HUDEP-2 (cell line): ENCODE data around the gene ZNF263.
"Not testable (repeated sequence)": the region's sequence is repeated elsewhere in the genome, so short reads cannot be mapped to it uniquely, and the experiment has no call there.

Experiments
- DNase-seq, 76 experiments: peaks; one replicate each; lab custom pipeline; 2025; ENCODE audit not compliant: unreplicated experiment in 76 of 76; lab: John Stamatoyannopoulos, UW

The ZNF263 gene

DNA sequence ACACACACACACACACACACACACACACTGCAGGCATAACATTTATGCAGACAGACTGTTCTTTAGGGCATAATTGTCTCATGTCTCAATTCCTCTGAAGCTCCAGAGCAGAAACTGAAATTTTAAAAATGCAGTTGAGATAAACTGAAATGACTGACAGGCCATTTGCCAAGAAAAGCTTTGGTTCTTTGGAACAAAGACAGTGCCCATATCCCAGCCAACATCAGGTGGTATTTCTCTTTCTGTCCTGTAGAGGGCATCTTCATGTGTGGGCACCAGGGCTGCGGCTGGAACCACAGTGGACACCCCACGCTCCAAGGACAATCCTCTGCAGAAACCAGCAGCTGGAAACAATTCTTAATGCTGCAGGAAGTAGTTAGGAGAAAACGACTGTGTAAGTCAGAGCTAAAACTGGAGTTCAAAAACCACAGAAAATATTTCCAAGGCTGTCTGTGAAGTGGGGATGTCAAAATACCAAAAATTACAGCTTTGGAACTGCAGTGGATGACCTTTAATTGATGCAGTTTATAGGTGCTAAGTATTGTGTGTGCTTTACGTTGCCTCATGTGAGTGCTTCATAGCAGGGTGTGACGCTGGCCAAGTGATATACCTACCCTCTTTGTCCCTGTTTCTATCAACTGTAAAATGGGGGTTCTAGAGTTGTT, 16.3 kb upstream of the ZNF263 start:
- peak in 26 of 76 experiments; percentile 1 to 53 (median 16) for DNase-seq

DNA sequence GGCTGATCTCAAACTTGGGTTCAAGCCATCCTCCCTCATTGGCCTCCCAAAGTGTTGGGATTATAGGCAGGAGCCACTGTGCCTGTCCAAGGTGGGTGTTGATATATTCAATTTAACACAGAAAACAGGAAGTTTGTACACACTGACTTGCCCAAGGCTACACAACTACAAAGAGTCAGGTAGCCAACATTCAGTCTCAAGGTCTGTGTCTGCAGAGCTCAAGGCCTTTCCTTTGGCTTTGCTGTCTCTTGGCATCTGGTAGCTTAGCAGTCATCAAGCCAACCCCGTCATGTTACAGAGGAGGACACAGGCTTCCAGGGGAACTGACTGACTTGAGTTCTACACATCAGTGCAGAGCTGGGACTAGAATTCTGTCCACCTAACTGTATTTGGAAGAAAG, 15.0 kb upstream of the ZNF263 start:
- no peak for DNase-seq

DNA sequence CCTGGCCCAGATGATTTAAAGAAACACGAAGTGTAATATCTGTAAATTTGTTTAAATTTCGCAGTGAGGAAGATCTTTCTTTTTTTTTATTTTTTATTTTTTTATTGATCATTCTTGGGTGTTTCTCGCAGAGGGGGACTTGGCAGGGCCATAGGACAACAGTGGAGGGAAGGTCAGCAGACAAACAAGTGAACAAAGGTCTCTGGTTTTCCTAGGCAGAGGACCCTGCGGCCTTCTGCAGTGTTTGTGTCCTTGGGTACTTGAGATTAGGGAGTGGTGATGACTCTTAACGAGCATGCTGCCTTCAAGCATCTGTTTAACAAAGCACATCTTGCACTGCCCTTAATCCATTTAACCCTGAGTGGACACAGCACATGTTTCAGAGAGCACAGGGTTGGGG, 12.6 kb upstream of the ZNF263 start:
- DNase-seq, result not testable (repeated sequence)

DNA sequence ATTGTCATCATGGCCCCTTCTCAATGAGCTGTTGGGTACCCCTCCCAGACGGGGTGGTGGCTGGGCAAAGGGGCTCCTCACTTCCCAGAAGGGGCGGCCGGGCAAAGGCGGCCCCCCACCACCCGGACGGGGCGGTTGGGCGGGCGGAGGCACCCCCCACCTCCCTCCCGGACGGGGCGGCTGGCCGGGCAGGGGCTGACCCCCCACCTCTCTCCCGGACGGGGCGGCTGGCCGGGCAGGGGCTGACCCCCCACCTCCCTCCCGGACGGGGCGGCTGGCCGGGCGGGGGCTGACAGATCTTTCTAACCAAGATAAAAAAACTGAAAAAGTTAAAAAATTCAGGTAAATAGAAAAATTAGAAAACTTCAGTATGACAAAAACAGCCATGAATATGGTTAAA, 12.0 kb upstream of the ZNF263 start:
- DNase-seq, result not testable (repeated sequence)

DNA sequence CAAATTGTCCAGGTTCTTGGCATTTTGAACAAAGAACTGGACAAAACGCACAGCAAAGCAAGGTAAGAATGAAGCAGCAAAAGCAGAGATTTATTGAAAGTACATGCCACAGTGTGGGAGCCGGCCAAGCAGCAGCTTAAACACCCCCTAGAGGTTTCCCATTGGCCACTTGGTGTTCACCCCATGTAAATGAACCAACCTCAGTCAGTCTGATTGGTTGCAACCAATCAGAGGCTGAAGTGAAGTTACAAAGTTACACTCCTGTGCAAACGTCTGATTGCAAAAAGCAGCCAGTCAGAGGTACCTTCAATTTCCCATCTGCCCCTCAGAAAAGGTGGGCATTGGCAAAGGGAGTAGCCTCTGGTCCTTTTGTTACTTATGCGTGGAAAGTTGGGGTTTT, 8.8 kb upstream of the ZNF263 start:
- no peak for DNase-seq

DNA sequence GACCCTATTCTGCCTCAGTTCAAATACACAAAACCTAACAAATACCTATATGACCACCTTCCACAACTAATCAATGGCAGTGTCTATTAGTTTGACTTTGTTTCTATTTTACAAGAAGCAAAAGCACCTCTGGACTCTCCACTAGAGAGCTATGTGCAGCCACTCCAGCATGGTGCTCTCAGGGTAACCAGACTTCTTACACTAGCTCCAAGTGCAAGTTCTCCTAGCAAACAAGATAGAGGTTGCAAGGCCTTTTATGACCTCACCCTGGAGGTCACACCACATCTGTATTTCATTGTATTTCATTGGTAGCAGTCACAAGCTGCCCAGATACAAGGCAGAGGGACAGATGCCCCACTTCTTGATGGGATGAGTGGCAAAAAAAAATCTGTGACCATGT, 8.3 kb upstream of the ZNF263 start:
- DNase-seq, result no peak

DNA sequence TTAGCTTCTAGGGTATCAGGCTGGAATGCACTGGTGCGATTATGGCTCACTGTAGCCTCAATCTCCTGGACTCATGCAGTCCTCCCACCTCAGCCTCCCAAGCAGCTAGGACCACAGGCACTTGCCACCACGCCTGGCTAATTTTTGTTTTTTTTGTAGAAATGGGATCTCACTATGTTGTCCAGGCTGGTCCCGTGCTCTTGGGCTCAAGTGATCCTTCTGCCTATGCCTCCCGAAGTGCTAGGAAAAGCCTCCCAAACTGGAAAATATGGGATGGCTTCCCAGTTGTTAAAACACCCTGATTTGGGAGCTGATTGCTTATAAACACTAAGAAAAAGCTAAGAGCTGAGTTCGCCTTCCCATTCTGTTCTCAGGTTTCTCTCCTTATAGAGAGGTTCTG, 6.6 kb upstream of the ZNF263 start:
- no peak for DNase-seq

DNA sequence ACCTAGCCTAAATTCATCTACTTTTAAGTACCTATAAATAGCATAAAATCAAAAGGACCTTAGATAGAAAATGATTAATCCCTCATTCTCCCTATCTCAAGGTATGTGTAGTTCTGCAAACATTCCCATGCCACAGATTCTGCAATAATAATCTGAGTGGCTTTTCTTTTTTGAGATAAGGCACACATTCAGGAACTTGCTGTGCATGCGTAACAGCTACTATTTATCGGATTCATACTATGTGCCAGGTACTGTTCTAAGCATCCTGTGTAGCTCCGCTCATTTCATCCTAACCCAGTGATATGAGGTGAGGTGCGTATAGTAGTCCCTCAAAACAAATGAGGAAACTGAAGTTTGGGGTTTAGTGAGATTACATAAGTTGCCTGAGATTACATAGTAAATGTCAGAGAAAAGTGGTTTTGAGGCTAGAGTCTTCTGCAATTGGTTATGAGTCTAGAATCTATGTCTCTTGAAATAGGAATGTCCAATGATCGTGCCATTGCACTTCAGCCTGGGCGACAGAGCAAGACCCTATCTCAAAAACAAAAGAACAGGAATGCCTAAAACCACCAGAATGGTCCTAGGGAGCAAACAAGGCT, 2.0 kb upstream of the ZNF263 start:
- DNase-seq, result no peak

DNA sequence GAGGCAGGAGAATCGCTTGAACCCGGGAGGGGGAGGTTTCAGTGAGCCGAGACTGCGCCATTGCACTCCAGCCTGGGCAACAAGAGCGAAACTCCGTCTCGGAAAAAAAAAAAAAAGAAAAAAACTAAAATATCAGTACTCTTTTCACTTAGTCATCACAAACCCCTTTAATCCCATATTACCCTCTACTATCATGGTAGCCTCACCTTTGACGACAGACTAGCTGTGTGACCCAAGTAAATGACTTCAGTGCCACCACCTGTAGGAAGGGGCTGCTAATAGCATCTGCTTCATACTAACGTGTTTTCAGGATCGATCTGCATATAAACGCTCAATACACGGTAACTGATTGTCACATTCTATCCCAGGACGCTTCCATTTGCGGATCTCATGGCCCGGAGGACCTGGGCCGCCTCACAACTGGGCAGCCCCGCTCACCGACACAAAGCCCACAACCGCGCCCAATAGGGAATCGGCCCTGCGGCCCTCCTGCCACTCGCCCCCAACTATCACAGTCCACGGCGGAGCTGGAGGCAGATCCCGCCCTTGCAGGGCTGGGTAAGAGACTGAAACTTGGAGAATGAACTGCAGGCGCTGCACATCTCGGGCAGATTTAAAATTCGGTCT, 1.1 kb upstream of the ZNF263 start:
- DNase-seq, result peak in 51 of 76 experiments; percentile 9 to 96 (median 64)

DNA sequence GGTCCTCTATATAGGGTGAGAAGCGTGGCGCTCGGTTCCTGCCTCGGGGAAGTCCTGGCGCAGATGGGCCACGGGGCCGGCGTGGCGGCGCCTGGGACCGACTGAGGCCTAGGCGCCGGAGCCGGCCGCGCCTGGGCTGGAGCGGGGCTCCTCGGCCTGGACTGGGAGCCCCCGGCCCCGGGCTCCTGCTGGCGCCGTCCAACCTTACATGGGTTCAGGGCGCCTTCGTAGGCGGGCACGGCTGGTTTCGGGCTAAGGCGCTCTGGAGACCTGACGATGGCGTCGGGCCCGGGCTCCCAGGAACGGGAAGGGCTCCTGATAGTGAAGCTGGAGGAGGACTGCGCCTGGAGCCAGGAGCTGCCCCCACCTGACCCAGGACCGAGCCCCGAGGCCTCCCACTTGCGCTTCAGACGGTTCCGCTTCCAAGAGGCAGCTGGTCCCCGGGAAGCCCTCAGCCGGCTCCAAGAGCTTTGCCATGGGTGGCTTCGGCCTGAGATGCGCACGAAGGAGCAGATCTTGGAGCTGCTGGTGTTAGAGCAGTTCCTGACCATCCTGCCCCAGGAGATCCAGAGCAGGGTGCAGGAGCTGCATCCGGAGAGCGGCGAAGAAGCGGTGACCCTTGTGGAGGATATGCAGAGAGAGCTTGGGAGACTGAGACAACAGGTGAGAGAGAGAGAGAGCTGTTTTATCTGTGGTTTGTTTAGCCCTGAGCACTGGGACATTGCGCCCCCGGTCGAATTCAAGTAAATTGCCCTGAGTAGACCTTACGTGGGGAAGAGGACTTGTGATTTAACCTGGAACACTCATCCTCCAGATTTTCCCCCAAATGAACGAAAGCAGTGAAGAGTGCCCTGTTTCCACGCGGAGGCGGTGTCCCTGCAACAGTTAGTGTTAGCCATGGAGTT, 504 bp downstream of the ZNF263 start:
- peak in 1 of 76 experiments; percentile 24 for DNase-seq

DNA sequence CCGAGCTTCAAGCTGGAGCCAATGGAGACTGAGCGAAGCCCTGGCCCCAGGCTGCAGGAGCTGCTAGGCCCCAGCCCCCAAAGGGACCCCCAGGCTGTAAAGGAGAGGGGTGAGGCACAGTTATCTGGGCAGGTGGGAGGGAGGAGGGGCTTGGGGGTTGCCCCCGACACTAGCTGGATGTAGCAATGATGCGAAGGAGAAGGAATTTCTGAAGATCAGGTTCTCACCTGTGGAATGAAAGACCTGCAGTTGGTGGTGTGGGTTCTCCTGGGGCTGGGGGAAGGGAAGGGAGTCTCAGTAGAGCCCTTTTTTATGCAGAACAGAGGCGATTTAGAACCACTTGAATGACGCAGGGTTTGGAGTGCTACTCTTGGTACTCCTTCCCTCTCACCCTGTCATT, 1.8 kb downstream of the ZNF263 start:
- DNase-seq, result no peak

DNA sequence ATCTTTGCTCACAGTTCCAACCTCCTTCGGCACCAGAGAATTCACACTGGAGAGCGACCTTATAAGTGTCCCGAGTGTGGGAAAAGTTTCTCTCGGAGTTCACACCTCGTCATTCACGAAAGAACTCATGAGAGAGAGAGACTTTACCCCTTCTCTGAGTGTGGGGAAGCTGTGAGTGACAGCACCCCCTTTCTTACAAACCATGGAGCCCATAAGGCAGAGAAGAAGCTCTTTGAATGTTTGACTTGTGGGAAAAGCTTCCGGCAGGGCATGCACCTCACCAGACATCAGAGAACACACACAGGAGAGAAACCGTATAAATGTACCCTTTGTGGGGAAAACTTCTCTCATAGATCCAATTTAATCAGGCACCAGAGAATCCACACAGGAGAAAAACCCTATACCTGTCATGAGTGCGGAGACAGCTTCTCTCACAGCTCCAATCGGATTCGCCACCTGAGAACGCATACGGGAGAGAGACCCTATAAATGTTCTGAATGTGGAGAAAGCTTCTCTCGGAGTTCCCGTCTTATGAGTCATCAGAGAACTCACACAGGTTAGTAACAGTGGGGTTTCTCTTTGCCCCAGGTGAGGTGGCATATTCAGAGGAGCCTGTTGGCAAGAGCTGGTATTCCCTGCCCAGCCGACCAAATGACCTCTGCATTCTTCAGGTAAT, 6.8 kb downstream of the ZNF263 start:
- DNase-seq, result no peak

DNA sequence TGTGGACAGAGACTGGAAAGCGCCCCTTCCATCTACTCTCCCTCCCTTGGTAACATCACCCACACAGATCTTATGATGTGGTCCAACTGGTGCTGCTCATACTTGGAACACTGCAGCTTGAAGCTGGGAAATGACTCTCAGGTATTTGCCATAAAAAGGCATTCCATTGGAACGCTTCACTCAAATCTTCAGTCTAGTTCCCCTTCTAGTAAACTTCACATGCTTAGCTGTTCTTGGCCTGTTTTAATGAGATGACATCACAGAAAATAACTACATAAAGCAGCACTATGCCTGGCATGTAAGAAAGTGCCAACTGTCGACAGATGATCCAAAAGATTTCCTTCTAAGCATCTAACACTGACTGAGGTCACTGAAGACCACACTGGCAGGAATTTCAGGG, 9.3 kb downstream of the ZNF263 start:
- DNase-seq, result no peak

DNA sequence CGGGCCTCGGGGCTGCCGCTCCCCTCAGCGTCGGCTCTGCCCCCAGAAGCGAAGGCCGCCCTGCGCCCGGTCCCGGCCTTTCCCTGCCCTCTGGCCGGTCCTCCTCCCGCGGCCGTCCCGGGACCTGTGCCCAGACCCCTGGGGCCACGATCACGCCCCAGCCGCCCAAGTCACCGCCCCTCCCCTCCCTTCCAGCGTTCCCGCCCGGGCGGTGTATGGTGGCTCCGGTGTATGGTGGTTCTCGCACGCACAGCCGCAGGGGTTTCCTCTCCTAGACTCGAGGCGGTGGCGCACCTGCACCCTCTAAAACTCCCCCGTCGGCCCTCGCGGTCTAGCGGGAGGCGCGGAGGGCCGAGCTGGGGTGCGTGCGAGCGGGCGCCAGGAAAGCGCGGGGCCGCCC, 11.9 kb downstream of the ZNF263 start:
- DNase-seq, result no peak

DNA sequence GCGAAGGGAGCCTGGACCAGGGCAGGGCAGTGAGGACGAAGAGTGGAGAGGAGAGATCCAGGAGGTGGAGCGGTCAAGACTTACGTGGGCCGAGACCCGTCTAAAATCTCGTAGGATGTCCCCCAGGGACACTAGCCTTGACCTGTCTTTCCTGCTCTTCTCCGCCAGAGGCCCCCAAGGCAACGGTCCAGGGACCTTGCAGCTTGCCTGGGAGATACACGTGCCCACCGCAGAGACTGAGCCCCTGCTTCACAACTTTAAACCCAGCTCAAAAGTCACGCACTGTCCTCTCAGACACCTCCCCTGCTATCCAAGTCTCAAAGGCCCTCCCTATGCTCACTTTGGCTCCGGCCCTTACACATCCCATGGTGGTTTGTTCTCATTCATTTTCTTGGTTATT, 12.5 kb downstream of the ZNF263 start:
- no peak for DNase-seq

DNA sequence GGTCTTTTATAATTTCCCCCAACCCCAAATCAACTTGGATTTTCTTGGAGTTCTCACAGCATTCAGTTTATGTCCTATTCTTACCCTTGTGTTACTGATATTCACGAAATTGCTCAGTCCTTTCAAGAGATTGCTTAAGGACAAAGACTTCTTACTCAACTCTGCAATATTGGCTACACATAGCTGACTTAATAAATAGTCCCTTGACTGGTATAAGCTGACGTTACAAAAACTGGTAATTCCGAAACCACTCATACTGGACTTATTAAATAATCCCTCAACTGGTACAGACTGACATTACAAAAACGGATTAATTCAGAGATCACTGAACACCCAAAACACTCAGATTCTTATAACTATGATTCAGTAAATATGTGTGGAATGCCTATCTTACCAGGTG, 21.1 kb downstream of the ZNF263 start:
- DNase-seq, result no peak

DNA sequence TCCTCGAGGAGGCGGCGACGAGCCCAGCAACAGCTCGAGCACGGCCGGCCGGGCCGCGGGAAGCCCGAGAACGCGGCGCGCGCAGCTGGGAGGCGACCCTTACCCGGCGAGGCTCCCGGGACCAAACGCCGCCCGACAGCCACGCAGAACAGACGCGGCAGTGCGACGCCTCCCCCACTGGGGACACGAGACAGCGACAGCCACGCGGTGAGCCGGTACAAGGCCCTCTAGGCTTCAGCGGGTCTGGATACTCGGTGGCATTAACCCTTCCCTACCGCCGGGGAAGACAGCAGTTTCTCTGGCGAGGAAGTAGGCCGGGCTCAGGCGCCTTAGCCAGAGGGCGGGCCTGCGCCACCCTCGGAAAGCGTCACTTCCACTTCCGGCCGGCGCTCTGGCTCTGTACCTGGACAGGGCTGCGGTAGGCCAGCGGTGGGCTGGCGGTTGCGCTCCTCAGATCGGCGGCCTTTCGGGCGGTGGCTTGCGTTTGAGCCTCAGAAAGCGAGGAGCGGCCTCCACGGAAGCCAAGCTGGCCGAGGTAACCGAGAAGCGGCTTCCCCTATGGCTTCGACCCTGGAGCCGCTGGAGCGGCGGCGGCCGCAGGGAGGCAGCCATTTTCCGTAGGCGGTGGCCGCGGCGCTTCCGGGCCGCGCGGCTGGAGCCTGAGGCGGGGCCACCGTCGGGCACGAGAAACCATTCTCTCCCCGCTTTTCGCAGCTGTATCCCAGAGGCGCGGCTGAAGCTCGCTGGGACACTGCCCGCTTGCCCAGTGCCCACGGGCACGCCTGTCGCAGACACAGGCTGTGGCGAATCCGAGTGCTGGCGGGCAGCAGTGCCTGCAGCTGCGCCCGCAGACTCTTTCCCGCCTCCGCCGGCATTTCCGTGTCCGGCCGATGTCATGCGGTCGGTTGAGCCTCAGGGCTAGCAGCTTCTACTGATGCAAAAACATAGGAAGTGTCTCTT, 22.1 kb downstream of the ZNF263 start, which contains the start of the genes TIGD7 and ZNF75A:
TIGD7 (minus strand) TSS at position 322 of the 960 bp plus-strand sequence. CDS start 4,816 bp downstream, outside the sequence.
ZNF75A (plus strand) TSS at position 389 of the 960 bp plus-strand sequence. CDS start 2,932 bp downstream, outside the sequence.
- DNase-seq, result peak in 75 of 76 experiments; percentile 32 to 89 (median 79)

DNA sequence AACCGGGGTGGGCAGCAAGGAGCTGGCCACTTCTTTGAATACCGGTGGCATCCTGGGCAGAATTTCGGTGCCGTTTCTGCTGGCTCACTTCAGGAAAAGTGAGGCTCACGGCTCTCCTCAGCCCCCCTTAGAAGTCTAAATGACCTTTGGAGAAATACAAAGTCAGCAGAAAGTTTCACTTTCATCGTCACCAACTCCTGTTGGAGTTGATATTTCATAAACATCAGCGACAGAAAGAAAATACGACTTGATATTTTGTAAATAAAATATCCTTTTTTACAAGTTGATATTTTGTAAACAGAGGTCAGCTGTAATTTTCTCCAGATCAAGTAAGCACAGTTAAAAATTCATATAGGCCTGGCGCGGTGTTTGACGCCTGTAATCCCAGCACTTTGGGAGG, 22.8 kb downstream of the ZNF263 start:
- no peak for DNase-seq

DNA sequence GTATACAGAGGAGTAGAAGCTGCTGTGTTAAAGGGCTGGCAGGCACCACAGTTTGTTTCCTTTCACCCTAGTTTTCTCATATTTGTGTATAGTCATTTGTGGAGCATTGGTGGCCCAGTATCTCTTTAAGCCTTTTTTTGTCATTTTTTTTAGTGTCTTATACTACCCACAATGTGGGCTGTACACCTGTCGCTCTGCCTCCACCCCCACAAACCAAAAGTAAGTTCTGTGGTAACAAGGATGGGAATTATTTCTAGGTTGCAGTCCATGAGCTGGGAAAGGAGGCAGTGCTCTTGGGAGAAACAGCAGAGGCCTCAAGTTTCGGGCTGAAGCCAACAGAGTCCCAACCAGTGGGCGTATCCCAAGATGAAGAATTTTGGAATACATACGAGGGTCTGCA, 28.2 kb downstream of the ZNF263 start:
- DNase-seq, result no peak
